Endothelial cell of umbilical vein (primary cell): ENCODE results near the gene PEDS1. TPM values are rescaled to one million over a fixed set of nuclear protein-coding genes. Genes with fewer than 3 reads are reported as not detected.

Experiments
- BruUV-seq: library from RNA; stranded (reverse); fragments of 400-500 nt; replicated peaks from 2 replicates; lab custom pipeline; 2021; lab: Mats Ljungman, UMichigan
- CTCF ChIA-PET: fragments of 300-600, 350-600 bp; sonication (Branson Sonifier 250); formaldehyde crosslinking; loops from one replicate; lab custom pipeline; 2021; ENCODE audit warnings: antibody characterized with exemption, inconsistent platforms; lab: Charles Lee
- POLR2A ChIA-PET: fragments of 300-600, 350-600 bp; sonication (Branson Sonifier 250); formaldehyde crosslinking; loops from one replicate; lab custom pipeline; 2021; ENCODE audit warnings: antibody characterized with exemption, inconsistent platforms; lab: Charles Lee
- DNase-seq: peaks from one replicate; pipeline ENCODE4 v3.0.0-alpha.2; 2011; ENCODE audit warnings: low read depth, low spot score
- FAIRE-seq: peaks from 2 replicates; lab custom pipeline; 2011; peaks lifted over from hg19 to GRCh38; lab: Jason Lieb, UNC
- H2AFZ ChIP-seq: 2 replicates; pipeline ENCODE4 v1.6.0; 2012; ENCODE audit warnings: low read depth, low read length, control low read depth, inconsistent platforms
- H3K27ac ChIP-seq: 2 replicates; pipeline ENCODE4 v1.5.1; 2011; ENCODE audit warnings: low read depth, mild to moderate bottlenecking, control low read depth, low read length, moderate library complexity; ENCODE audit not compliant: insufficient read depth
- H3K27me3 ChIP-seq, 2 experiments: 2 replicates each; pipeline versions ENCODE4 v1.6.0 to v1.6.1; 2011; ENCODE audit warnings: low read length in 2 of 2, mixed read lengths in 1 of 2; ENCODE audit not compliant: control insufficient read depth in 2 of 2, insufficient read depth in 2 of 2
- H3K36me3 ChIP-seq, 2 experiments: 2 replicates in 1 of 2; 3 replicates in 1 of 2; pipeline ENCODE4 v1.5.1; 2011; ENCODE audit warnings: low read length in 2 of 2, mild to moderate bottlenecking in 1 of 2, moderate library complexity in 1 of 2; ENCODE audit not compliant: control insufficient read depth in 2 of 2, insufficient read depth in 2 of 2; ENCODE audit errors: extremely low read depth in 1 of 2
- H3K4me1 ChIP-seq: 3 replicates; pipeline ENCODE4 v1.5.1; 2011; ENCODE audit warnings: mild to moderate bottlenecking, low read length; ENCODE audit not compliant: control insufficient read depth, insufficient read depth; ENCODE audit errors: extremely low read depth
- H3K4me2 ChIP-seq: 2 replicates; pipeline ENCODE4 v1.6.1; 2011; ENCODE audit warnings: low read length, control low read depth, mixed read lengths; ENCODE audit not compliant: insufficient read depth
- H3K4me3 ChIP-seq, 3 experiments: fragments of 200-600 bp in 1 of 3; sonication (generic), shearing (Covaris generic) in 1 of 3; replicated peaks in 1 of 3; 2 replicates each; pipeline ENCODE4 v1.5.1; 2011 to 2016; ENCODE audit warnings: control low read depth in 3 of 3, low read length in 3 of 3, mild to moderate bottlenecking in 2 of 3, inconsistent platforms in 1 of 3, low read depth in 1 of 3, moderate library complexity in 1 of 3; ENCODE audit not compliant: insufficient read depth in 1 of 3
- H3K79me2 ChIP-seq: 2 replicates; pipeline ENCODE4 v1.6.0; 2012; ENCODE audit warnings: low read length, inconsistent platforms; ENCODE audit not compliant: control insufficient read depth, insufficient read depth
- H3K9ac ChIP-seq: replicated peaks from 2 replicates; pipeline ENCODE3; 2011; ENCODE audit warnings: low read length, control low read depth; ENCODE audit not compliant: insufficient read depth; ENCODE audit errors: extremely low read depth
- H3K9me1 ChIP-seq: replicated peaks from 3 replicates; pipeline ENCODE4 v1.6.0; 2011; ENCODE audit warnings: mild to moderate bottlenecking, low read length; ENCODE audit not compliant: control insufficient read depth, insufficient read depth; ENCODE audit errors: extremely low read depth
- H3K9me3 ChIP-seq: replicated peaks from 2 replicates; pipeline ENCODE4 v1.5.1; 2012; ENCODE audit warnings: low read length, inconsistent platforms; ENCODE audit not compliant: control insufficient read depth, insufficient read depth
- H4K20me1 ChIP-seq: replicated peaks from 2 replicates; pipeline ENCODE3; 2011; ENCODE audit warnings: mild to moderate bottlenecking, low read length; ENCODE audit not compliant: control insufficient read depth, insufficient read depth; ENCODE audit errors: extremely low read depth
- FOS ChIP-seq: IDR thresholded peaks from 2 replicates; pipeline ENCODE4 v1.6.1; 2011; ENCODE audit warnings: mild to moderate bottlenecking, low read length, moderate library complexity, borderline replicate concordance; ENCODE audit not compliant: insufficient read depth
- GATA2 ChIP-seq: IDR thresholded peaks from 2 replicates; pipeline ENCODE4 v1.7.0; 2011; ENCODE audit warnings: low read depth, mild to moderate bottlenecking, moderate library complexity, mixed read lengths, low read length; ENCODE audit not compliant: insufficient read length, insufficient read depth
- JUN ChIP-seq: IDR thresholded peaks from 2 replicates; pipeline ENCODE4 v1.6.1; 2011; ENCODE audit warnings: borderline replicate concordance, low read depth; ENCODE audit not compliant: insufficient read length, insufficient read depth
- MYC ChIP-seq: IDR thresholded peaks from one replicate; pipeline ENCODE4 v1.6.1; 2011; ENCODE audit warnings: mild to moderate bottlenecking, low read depth, low read length
- POLR2AphosphoS5 ChIP-seq: IDR thresholded peaks from 2 replicates; pipeline ENCODE4 v1.6.1; 2012; ENCODE audit warnings: low read depth, mild to moderate bottlenecking, control low read depth, low read length, moderate library complexity; ENCODE audit not compliant: insufficient read depth
- dilution Hi-C: fragments of 300-500 bp; cut with MboI; formaldehyde crosslinking; loops from one replicate; pipeline ENCODE4 v1.15.0; 2019; ENCODE audit warnings: low sequenced_read_pairs; ENCODE audit not compliant: extremely low pct_ligation_motif_present
- intact Hi-C: fragments of 100-400 bp; cut with micrococcal nuclease; formaldehyde crosslinking; loops from one replicate; pipeline ENCODE4 v1.10.0; 2022
- polyA plus RNA-seq, 4 experiments: library from polyadenylated mRNA; depleted of rRNA in 3 of 4; stranded (reverse) in 3 of 4; unstranded in 1 of 4; fragments of >200 nt; gene quantifications; 2 replicates each; pipeline versions ENCODE4 v1.2.1 to v1.2.3, GENCODE V29; 2011 to 2012; ENCODE audit warnings: missing spikeins in 1 of 4
- total RNA-seq: library from RNA; stranded (reverse); gene quantifications from 2 replicates; pipeline ENCODE4 v1.2.3, GENCODE V29; 2021
- TF ChIP-seq, protein P1 (sequence below), 2 donors: IDR thresholded peaks; 1 replicate in 1 of 2; 2 replicates in 1 of 2; pipeline ENCODE4 v1.5.1; 2011; ENCODE audit warnings: low read length in 2 of 2, mild to moderate bottlenecking in 2 of 2, moderate library complexity in 2 of 2, control low read depth in 1 of 2, inconsistent platforms in 1 of 2, low read depth in 1 of 2; ENCODE audit not compliant: insufficient read depth in 1 of 2; ENCODE audit errors: extremely low read depth in 1 of 2
- TF ChIP-seq, protein P2 (sequence below): IDR thresholded peaks from 2 replicates; pipeline ENCODE4 v1.6.1; 2011; ENCODE audit not compliant: insufficient read depth, insufficient read length

Gene PEDS1
- total and polyA plus RNA-seq, 2 donors (not counting 3 experiments of a cell fraction or from before 2014, with no cell fraction given): 62.7 to 131 TPM

DNA sequence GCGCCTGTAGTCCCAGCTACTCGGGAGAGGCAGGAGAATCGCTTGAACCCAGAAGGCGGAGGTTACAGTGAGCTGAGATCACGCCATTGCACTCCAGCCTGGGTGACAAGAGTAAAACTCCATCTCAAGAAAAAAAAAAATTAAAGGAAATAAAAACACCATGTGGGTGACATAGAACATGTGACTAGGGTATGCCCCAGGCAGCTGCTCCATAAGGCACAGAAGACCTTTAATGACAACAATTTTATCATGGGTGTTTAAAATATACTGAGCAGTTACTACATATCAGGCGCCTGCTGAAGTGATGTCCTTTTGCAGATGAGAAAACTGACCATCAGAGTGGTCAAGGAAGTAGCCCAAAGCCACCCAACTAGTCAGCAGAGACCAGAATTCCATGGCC is 8.0 kb downstream of the PEDS1 start:
- Histone ChIP-seq H4K20me1 (no peaks in the 10 kb centered on the region), H3K4me2 (no peak overlapping the region), H3K4me3 (no peak overlapping the region), H3K9ac (no peak overlapping the region), H3K4me1 (peaks cover 86% of the 10 kb centered on the region), H3K27ac (peak overlapping the region; percentile 96), H3K9me1 (no peaks in the 10 kb centered on the region), H3K27me3 (no peaks in the 10 kb centered on the region), H3K9me3 (no peaks in the 10 kb centered on the region), H3K36me3 (peaks cover 17 to 18% of the 10 kb centered on the region in 2 experiments), H2AFZ (no peak overlapping the region), H3K79me2 (peaks cover 78% of the 10 kb centered on the region)
- intact Hi-C loops: no loop called here
- DNase-seq (no peak), FAIRE-seq (no peak)
- TF ChIP-seq GATA2: no peak
- TF ChIP-seq, protein P1, sequence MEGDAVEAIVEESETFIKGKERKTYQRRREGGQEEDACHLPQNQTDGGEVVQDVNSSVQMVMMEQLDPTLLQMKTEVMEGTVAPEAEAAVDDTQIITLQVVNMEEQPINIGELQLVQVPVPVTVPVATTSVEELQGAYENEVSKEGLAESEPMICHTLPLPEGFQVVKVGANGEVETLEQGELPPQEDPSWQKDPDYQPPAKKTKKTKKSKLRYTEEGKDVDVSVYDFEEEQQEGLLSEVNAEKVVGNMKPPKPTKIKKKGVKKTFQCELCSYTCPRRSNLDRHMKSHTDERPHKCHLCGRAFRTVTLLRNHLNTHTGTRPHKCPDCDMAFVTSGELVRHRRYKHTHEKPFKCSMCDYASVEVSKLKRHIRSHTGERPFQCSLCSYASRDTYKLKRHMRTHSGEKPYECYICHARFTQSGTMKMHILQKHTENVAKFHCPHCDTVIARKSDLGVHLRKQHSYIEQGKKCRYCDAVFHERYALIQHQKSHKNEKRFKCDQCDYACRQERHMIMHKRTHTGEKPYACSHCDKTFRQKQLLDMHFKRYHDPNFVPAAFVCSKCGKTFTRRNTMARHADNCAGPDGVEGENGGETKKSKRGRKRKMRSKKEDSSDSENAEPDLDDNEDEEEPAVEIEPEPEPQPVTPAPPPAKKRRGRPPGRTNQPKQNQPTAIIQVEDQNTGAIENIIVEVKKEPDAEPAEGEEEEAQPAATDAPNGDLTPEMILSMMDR (IDR thresholded peaks at IDR 0.05; ENCODE audit: extremely low read depth in 1 of 2, insufficient read depth in 1 of 2, low read depth in 1 of 2, low read length in 2 of 2): no peak
- no peak for TF ChIP-seq MYC
- no peak for TF ChIP-seq POLR2AphosphoS5
- TF ChIP-seq FOS: no peak
- TF ChIP-seq JUN: no peak
- TF ChIP-seq, protein P2, sequence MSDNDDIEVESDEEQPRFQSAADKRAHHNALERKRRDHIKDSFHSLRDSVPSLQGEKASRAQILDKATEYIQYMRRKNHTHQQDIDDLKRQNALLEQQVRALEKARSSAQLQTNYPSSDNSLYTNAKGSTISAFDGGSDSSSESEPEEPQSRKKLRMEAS: no peak
- dilution Hi-C loops: no loop called here
- no TSS peak for BruUV-seq
- POLR2A ChIA-PET: interaction anchor here (0.6 kb wide), 1 partner anchor 152 kb away, joined by 9 read pairs; no protein-coding TSS in a partner anchor
- CTCF ChIA-PET: interaction anchor here (1.6 to 2.4 kb wide), 4 partner anchors 24 to 166 kb away, joined by 4 to 14 read pairs (median 8); no protein-coding TSS in a partner anchor
